HS-27A (cell line): ENCODE results near the gene TRPM1.
A peak's percentile ranks its signal among the peaks of the same experiment; 100 is the strongest.

Source experiments
- DNase-seq: peaks from one replicate; pipeline ENCODE4 v3.0.0-alpha.2; 2012; ENCODE audit warnings: low read depth, missing footprints

Gene TRPM1

DNA sequence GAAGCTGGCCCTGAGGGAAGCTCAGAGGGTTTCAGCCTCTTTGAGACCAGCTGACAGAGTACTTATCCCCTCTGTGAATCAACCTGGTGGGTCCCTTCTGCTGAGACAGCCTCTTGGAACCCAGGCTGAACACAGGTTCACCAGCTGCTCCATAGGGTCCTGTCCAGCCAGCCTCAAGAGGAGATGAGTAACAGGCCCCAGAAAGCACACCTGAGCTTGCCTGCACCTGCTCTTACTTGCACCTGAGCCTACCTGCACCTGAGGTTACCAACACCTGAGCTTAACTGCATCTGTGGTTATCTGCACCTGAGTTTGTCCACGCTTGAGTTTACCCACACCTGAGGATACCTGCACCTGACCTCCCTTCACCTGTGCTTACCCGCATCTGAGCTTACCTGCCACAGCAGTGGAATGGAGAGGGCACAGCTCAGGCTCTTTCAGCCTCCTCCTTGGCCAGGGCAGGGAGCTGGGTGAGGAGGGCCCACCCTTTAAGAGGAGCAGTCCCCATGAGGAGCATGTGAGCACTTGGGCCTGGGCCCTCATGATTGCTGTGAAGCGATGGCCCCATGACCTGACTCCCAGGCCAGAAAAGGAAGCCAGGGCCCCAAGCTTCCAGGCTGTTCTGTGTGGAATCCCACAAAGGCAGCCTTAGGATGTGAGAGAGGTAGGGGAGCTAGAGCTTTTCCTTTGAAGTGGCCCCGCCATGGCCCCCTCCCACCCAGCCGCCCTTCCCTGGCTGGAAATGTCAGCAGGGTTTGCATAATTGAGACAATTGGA, at the start of gene TRPM1:
Gene TRPM1 (minus strand): TSS at position 464 of the 777 bp plus-strand sequence. CDS start 20,370 bp downstream, outside the sequence.
- DNase-seq, result no peak

DNA sequence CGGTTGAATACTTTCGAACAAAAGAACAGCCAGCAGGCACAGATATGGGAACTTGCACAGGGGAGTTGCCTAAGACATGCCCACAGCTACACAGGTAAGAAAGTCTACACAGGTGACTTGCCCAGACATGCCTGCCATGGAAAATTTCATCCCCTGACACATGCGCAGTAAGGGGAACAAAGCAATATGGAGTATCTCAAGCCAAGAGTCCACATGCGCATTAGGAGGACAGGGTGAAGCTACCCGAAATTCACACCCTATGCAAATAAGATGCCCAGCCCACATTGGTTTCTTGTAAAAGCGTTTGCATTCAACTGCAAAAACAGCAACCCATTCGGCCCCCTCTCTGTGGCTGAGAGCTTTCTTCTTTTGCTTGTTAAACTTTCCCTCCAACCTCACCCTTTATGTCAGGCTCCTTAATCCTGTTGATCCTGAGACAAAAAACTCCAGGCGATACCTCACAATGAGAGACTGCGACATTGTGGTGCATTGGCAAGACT, 49.3 kb upstream of the TRPM1 start:
- no peak for DNase-seq

DNA sequence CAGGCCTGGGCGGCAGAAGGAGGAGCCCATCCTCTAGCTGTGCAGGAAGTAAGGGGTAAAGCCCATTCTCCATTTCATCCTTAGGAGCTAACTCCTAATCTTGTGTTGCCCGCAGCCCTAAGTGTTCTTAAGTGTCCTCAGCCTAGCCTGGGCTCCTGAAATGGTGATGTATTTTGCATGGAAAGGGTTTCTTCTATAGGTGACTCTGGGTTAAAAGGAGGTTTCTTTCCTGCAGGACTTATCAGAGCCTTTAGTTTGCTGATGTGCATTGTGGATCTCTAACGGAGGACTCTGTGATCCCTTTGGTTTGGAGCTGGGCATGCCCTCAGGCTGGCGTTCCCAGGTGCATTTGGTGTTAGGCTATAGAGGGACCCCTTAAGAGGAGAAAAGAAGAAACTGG, 48.5 kb upstream of the TRPM1 start:
- DNase-seq, result no peak

DNA sequence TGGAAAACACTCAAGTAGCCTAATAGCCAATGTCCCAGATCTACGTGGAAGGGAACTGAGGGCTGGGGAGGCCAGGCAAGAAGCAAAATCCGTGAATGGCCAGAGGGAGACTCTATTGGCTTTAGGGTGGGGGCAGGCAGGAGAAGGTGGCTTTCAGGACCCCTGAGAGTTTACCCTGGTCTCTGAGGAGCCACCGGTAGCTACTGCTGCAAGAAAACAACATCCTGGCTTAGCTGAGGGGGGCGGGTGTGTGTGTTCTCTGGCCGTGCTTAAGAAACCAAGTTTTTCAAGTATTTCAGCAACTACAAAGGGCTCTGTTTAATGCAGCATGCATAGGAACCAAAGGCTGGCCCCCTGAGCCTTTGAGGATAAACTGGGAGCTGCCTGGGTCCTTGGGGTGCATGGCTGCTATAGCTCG, 47.6 kb upstream of the TRPM1 start:
- DNase-seq, result no peak

DNA sequence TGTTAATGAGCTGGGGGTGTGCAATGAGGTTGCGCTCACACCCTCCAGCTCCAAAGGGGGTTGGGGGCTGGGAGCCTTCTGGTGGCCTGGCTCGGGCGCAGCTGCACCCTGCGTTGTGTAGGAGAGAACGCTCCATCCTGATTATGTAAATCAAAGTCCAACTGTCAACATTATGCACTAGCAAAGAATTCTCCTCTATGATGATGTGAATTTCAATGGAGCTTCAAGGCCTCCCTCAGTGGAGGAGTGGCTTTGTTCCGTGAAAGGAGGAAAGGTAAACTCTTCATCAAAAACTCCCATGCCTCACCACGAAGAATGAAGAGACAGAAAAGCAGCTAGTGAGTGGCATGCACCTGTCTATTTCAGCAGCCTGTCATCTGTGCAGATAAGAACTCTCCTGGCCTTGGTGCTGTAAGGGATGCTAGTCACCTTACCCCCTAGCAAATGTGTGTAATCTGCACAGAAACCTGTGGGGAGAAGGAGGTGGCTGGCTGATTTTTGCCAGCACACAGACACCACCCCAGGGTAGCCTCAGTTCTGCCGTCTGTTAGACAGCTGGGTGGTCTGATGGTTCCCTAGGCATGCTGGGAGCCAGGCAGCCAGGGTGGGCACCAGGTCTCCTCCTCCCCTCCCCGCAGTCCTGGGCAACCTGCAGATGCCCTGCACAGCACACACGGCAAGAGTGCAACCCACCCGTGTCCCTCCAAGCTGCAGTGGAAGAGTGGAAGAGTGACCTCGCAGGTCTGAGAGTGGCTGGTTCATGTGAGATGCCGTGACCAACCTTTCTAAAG, 47.0 kb upstream of the TRPM1 start:
- no peak for DNase-seq

DNA sequence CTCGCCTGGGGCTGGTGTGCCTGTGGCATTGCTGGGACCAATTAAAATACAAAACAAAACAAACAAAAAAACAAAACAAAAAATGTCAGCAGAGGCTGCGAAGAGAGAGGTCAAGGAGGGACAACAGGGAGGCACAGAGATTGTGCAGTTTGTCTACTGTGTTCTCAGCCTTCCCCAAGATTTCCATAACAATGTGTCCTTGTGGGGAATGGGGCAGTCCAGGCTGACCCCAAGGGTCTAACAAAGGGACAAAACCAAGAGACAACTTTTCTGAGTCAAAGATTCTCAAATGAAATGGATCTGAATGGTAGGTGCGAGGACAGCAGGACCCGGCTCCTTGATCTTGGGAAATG, 46.4 kb upstream of the TRPM1 start:
- DNase-seq, result no peak

DNA sequence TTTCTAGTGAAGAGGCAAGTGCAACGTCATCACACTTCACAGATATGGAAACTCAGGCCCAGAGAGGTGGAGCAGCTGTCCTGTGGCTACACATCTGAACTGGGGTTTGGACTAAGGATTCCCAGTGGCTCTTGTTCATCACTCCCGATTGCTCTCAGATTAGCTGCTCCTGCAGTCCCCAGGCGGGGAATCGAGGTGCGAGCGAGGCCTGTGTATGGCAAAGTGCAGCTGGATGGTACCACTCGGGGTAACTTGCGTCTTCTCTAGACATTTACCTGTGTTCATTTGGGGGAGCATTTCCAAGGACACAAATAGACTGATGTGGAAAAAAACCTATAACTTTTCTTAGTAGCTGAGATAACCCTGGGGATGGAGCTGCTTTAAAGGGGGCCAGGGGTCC, 45.9 kb upstream of the TRPM1 start:
- no peak for DNase-seq

DNA sequence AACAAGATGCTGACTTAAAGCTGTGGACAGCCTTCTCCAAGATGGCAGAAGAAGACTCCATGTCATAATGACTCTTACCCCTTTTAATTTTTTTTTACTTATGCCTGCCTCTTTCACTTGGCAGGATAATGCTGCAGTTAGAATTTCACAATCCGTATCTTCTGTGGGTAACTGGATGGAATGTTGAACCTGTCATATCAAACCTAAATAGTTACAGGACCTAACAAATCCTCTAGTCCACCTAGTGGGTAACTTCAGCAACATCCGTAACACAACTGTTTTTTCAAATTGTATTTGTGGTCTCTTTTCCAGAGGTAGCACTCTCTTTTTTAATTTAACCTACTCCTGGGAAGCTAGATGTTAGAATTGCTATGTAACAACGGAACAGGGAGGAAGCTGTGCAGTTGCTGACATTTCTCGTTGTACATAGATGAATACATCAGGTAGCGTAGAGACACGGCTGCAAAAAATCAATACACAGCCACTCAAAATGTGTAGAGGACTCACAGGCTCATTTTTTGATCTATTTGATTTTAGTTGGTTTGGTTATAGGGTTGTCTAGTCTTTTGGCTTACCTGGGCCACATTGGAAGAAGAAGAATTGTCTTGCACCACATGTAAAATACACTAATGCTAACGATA, 43.9 kb upstream of the TRPM1 start:
- no peak for DNase-seq

DNA sequence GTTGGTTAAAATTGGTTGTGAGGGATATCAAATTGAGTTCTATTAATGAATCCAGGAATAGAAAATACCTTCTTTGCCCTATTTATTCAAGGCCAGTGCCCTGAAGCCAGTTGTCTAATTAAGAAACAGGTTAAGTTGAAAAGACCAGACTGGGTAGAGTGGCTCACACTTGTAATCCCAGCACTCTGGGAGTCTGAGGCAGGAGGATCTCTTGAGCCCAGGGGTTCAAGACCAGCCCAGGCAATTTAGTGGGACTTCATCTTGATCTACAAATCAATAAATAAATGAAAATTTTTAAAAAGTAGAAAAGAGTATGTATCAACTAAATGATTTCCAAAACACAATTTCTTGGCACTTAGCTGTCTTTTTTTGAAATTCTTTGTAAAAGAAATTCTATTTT, 40.3 kb upstream of the TRPM1 start:
- DNase-seq, result no peak

DNA sequence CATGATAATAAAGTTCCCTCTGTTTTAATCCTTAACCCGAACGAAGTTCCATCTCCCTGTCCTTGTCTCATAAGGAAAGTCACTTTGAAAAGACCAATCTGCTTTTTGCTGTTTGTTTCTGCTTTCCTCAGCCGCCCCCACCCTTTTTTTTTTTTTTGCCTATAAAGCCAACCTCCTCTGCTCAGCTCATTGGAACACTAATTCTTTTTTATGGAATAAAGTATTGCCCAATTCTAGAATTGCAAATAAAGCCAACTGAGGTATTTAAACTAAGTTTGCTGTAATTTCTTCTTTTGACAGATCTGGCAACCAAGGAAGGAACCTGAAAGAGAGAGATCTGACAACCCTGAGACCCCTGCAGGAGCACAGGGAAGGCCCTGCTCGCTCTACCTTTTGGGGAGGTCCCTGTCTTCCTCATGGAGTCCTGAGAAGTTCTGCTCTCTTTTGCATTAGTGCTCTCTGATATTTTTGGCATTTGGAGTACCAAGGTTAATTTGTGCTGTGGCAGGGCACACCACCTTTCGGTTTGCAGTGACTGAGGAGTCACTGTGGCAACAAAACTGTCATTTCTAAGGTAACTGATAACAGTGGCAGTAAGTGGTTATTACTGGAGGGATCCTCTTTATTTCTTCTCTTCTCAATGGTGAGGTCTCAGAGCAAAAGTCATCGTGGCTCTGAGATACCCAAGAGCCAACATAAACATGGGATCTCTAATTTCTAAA, 35.2 kb upstream of the TRPM1 start:
- no peak for DNase-seq

DNA sequence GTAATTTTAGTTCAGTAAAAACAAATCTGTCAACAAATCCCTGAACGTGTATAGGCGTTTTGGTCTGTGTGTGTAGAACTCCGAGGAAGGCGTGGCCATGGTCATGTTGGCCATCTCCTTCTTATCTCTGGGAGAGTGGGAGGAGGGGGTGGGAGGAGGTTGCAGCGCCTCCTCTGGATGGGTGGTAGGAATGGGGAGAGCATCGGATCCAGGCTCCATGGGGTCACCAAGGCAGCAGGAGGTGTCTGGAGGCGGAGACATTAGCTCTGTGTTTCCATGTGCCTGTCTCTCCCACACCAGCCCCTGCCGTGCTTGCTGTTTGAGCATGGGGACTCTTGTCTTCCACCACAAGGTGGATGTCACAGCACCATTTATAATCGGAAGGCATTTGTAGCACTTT, 34.5 kb upstream of the TRPM1 start:
- DNase-seq, result no peak

DNA sequence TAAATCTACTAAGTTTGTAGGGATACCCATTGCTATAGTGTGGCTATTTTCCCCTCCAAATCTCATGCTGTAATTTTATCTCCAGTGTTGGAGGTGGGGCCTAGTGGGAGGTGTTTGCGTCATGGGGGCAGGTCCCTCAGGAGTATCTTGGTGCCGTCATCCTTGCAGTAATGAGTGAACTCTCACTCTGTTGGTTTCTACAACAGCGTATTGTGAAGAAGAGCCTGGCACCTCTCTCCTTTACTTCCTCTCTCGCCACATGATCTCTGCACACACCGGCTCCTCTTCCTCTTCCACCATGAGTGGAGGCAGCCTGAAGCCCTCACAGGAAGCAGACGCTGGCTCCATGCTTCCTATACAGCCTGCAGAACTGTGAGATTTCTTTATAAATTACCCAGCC, 34.0 kb upstream of the TRPM1 start:
- DNase-seq, result no peak

DNA sequence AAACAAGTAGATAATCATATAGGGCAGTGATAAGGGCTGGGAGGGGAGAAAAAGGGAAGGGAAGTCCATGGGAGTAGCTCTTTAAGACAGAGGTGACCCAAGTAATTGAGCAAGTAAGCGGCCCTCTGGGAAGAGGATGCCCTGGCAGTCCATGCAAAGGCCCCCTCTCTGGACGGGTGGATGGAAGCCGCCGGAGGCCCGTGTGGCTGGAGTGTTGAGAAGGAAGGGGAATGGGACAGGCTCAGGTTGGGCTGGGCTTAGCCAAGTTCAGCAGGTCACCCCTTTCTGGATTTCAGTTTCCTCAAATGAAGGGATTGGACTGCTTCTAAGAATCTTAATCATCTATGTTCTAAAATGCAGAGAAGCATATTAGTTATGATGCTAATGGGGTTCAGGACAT, 32.4 kb upstream of the TRPM1 start:
- no peak for DNase-seq

DNA sequence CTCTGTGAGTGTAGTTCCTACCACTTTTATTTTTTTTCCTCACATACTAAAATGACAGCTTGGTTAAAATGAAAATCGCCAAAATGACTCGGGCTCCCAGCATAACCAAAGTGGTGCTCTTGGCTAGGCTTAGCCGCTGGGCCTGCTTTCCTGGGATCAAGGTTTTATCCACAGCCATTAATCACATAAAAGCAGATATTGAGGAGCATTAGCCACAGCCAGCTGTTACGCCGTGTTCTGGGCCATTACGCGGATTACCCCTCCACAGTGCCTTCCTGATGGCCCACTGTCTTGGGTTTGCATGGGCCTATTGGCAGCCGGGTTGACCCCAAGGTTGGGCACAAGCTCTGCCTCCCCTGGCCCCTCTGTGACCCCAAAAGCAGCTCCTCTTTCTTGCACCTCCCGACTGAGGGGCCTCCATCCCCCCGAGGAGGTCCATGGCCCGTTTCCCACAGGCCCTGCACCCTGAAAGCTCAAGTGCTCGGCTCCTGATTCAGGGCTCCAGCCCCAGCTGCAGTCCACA, 30.4 kb upstream of the TRPM1 start:
- no peak for DNase-seq

DNA sequence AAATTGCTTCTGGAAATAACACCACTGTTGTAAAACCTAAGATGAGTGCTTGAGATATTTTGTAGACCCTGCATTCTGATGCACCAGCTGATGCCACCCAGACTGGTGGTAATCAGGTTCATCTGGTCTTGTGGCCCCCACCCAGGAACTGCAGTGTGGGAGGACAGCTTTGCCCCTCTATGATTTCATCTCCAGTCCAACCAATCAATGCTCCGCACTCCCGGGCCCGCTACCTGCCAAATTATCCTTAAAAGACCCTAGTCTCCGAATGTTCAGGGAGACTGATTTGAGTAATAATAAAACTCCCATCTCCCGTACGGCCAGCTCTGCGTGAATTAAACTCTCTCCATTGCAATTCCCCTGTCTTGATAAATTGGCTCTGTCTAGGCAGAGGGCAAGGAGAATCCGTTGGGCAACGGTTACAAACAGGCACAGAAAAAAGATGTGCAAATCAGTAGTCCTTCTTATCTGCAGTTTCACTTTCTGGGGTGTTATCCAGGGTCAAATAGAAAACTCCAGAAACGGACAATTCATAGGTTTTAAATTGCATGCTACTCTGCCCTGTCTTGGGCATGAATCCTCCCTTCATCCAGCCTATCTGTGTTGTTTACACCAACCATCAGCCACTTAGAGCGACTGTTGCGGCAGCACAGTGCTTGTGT, 29.2 kb upstream of the TRPM1 start:
- DNase-seq, result no peak

DNA sequence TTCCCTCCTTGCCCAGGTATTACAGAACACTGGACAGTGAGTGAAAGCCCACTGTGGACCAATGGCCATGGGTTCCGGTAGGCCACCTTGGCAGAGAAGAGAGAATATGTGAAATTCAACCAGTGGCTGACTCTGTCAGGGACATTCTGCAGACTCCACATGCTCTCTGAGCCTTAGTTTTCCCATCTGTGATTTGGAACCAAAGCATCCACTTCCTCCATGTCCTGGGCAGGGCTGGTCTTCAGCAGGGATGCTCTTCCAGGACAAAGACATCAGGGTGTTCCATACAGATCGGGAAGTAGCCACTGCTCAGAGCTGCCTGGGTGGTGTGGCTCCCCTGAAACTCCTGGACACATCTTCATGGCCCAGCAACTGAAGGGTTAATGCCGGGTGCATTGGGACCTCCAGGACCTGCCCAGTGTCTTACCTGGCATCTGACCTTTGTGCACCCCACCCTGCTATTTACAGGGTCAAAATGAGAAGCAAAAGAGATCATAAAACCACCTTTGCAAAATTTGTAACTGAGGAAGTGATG, 28.3 kb upstream of the TRPM1 start:
- DNase-seq, result no peak

DNA sequence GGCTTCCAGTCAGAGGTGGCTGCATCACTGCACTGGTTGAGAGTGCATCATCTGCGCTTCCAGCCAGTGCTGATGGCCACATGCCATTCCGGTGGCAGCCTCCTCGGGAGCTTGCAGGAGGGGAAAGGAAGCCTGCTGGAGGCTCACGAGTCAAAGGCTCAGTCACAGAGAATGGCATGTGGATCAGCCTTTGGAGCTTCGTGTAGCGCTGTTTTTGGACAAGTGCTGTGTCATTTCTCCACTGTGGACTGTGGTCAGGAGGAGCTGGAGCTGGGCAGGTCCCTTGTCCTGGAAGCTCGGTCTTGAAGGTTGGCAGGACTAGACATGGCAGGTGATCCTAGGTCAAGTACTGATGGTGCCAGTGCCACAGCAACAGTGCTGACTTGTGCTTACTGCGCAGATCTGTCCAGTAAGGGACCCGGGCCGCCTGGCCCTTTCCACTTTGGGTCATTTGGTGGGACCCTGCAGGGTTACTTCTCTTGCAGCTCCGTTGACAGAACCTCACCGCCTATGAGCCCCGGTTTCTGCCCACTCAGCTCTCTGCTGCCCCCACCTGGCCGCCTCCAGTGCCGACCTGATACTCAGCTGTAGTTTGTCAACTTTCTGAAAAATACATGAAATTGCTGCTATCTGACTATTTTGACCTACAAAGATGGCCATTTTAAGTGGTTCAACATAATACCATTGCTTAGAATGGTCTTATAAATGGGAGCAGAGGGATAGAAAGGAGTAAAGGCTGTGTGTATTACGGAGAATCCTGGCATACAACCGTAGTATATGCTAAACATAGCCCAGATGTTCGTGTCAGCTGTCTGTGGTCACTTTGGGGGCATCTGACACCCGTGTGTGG, 27.6 kb upstream of the TRPM1 start:
- DNase-seq, result peak; percentile 29

DNA sequence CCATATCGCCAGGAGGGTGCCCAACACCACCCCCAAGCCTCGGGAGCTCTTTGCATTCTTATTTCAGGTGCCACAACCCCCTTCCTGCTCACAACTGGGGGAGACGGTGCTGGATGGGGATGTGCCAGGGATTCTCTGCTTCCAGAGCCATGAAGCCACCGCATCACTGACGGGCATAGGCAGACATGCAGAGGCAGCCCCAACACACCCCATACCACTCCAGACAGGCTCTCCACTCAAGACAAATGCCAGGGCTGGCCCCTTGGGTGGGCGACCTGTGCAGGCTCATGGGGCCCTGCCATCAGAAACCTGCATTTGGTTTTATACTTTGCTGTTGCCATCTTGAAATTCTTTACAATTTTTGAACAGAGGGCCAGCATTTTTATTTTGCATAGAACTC, 27.0 kb upstream of the TRPM1 start:
- no peak for DNase-seq

DNA sequence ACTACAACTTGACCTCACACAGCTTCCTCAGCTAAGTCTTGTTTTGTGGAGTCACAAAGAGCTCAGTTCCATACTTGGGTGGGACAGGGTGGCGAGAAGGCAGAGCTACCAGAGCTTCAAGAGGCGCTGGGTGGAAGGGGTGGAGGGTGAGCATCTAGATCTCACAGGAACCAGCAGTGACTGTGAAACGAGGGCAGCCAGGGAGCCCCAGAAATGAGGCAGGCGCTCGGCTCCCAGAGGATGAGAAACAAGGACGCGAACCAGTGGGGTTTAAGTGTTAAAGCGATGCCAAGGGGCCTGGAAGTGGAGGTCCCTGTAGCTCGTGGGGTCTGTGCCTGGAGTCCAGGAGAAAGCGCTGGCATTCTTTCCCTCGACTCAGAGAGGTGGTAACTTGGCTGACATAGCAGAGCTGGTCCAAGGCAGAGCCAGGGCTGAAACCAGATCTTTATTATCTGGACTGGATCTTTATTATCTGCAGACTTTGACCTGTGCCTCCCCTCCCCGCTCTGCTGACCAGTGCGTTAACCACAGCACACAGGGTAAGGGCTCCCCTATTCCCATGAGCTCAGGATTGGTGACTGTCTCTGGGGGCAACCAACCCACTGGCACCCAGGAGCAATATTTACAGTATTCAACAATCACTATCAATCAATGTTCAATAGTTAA, 26.2 kb upstream of the TRPM1 start:
- no peak for DNase-seq

DNA sequence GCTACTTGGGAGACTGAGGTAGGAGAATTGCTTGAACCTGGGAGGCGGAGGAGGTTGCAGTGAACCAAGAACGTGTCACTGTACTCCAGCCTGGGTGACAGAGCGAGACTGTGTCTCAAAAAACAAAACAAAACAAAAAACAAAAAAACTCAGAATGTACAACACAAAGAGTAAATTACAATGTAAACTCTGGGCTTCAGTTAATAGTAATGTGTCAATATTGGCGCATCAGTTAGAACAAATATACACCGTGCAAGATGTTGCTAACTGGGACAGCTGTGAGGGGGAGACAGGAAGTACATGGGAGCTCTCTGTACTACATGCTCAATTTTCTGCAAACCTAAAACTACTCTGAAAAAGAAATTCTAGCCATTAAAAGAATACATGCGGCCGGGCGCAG, 23.5 kb upstream of the TRPM1 start:
- no peak for DNase-seq
